A549 (cell line): ENCODE measurements around the gene IFNB1.

ENCODE experiments used
- FOSB ChIP-seq: fragments of 250-450 bp; sonication (Bioruptor Pico); IDR thresholded peaks from 2 replicates; pipeline ENCODE4 v1.5.0; 2020; ENCODE audit warnings: mild to moderate bottlenecking, moderate library complexity
- TF ChIP-seq, protein P1 (sequence below): fragments of 150-350 bp; IDR thresholded peaks from 2 replicates; pipeline ENCODE4 v1.6.1; 2014; ENCODE audit warnings: low read depth, mild to moderate bottlenecking, low read length

DNA sequence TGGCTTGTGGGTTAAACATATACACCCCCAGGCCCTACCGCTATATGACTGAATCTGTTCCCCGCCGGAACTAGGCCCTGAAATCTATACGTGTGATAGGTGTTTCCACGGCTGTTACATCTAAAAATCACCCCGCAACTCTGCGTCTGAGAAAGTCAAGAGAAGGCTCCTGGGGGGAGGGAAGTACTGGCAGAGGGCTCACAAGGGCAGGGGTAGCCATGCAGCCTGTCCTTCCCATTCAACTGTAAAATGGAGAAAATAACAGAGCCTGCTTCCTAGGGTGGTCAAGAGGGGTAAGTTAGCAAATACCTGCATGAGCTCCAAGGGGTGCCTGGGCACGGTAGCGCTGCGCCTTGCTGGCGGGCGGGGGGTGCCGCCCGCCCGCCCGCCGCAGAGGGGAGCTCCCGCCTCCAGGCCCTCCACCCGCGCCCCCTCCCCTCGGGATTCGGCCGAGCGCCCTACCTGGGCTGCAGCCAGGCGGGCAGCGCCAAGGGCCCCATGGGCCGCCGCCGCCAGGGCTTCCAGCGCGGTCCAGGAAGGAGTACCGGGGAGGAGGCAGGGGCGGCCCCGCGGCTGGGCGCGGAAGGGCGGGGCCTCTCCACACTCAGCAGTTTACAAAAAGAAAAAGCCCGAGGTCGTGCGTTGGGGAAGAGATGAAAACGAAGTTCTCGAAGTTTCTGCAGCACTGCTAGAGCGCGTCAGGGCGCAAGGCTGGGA, 46.5 kb downstream of the IFNB1 start, which contains the start of gene HACD4:
- TF ChIP-seq, protein P1, sequence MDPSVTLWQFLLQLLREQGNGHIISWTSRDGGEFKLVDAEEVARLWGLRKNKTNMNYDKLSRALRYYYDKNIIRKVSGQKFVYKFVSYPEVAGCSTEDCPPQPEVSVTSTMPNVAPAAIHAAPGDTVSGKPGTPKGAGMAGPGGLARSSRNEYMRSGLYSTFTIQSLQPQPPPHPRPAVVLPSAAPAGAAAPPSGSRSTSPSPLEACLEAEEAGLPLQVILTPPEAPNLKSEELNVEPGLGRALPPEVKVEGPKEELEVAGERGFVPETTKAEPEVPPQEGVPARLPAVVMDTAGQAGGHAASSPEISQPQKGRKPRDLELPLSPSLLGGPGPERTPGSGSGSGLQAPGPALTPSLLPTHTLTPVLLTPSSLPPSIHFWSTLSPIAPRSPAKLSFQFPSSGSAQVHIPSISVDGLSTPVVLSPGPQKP = no peak
- TF ChIP-seq FOSB = no peak
